Osteocyte (in vitro differentiated cells): Measurements from ENCODE around the gene CENPU. TPM values are rescaled to one million over a fixed set of nuclear protein-coding genes. Genes with fewer than 3 reads are reported as not detected.

ENCODE experiments used
- DNase-seq: peaks from one replicate; pipeline ENCODE4 v3.0.0; 2021; ENCODE audit warnings: mixed read lengths; ENCODE audit not compliant: unreplicated experiment; ENCODE audit errors: extremely low spot score
- H3K27ac Mint-ChIP-seq: one replicate; pipeline ENCODE4 v1.8.0; 2021; ENCODE audit warnings: mild to moderate bottlenecking, mixed read lengths; ENCODE audit not compliant: unreplicated experiment
- H3K27me3 Mint-ChIP-seq: one replicate; pipeline ENCODE4 v1.8.0; 2021; ENCODE audit warnings: mixed read lengths; ENCODE audit not compliant: unreplicated experiment
- H3K36me3 Mint-ChIP-seq: one replicate; pipeline ENCODE4 v1.8.0; 2021; ENCODE audit warnings: mixed read lengths; ENCODE audit not compliant: unreplicated experiment
- H3K4me1 Mint-ChIP-seq: one replicate; pipeline ENCODE4 v1.8.0; 2021; ENCODE audit warnings: mixed read lengths; ENCODE audit not compliant: unreplicated experiment
- H3K4me3 Mint-ChIP-seq: one replicate; pipeline ENCODE4 v1.8.0; 2021; ENCODE audit warnings: mild to moderate bottlenecking, moderate library complexity, mixed read lengths; ENCODE audit not compliant: unreplicated experiment
- H3K9me3 Mint-ChIP-seq: one replicate; pipeline ENCODE4 v1.8.0; 2021; ENCODE audit warnings: mixed read lengths; ENCODE audit not compliant: unreplicated experiment
- total RNA-seq: library from RNA; stranded (reverse); gene quantifications from 2 replicates; pipeline ENCODE4 v1.2.1, GENCODE V29; 2021
- TF ChIP-seq, protein P1 (sequence below): fragments of 200-600 bp; sonication (generic); IDR thresholded peaks from 2 replicates; pipeline ENCODE4 v1.5.0; 2021; ENCODE audit warnings: antibody characterized with exemption, mild to moderate bottlenecking, moderate library complexity

CENPU gene
- total RNA-seq, 1 donor from 2014 or later = 6.9 TPM

DNA sequence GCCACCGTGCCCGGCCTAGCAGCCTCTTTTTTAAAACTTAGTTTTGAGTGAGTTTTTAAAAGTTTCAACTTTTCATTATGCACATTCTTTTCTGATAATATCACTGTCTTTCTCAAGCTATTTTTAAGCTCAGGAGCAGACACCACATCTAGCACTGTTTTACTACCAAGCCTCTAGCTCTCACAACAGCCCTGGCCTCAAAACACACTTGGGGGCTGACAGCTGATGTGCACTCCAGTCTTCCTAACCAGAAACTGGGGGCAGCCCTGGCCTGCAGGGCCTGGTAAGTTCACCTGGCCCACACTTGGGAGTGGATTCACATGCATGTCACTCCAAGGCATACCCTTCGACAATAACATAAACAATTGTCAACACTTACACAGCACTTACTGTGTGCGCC lies 34.0 kb downstream of the CENPU start:
- H3K36me3 Mint-ChIP-seq = peaks cover 6% of the 10 kb centered on the region
- TF ChIP-seq, protein P1, sequence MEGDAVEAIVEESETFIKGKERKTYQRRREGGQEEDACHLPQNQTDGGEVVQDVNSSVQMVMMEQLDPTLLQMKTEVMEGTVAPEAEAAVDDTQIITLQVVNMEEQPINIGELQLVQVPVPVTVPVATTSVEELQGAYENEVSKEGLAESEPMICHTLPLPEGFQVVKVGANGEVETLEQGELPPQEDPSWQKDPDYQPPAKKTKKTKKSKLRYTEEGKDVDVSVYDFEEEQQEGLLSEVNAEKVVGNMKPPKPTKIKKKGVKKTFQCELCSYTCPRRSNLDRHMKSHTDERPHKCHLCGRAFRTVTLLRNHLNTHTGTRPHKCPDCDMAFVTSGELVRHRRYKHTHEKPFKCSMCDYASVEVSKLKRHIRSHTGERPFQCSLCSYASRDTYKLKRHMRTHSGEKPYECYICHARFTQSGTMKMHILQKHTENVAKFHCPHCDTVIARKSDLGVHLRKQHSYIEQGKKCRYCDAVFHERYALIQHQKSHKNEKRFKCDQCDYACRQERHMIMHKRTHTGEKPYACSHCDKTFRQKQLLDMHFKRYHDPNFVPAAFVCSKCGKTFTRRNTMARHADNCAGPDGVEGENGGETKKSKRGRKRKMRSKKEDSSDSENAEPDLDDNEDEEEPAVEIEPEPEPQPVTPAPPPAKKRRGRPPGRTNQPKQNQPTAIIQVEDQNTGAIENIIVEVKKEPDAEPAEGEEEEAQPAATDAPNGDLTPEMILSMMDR = no peak
- no peak overlapping the region for H3K27ac Mint-ChIP-seq
- no peak for DNase-seq
- no peaks in the 10 kb centered on the region for H3K9me3 Mint-ChIP-seq
- no peak overlapping the region for H3K4me3 Mint-ChIP-seq
- H3K27me3 Mint-ChIP-seq = no peaks in the 10 kb centered on the region
- H3K4me1 Mint-ChIP-seq = peaks cover 3% of the 10 kb centered on the region

DNA sequence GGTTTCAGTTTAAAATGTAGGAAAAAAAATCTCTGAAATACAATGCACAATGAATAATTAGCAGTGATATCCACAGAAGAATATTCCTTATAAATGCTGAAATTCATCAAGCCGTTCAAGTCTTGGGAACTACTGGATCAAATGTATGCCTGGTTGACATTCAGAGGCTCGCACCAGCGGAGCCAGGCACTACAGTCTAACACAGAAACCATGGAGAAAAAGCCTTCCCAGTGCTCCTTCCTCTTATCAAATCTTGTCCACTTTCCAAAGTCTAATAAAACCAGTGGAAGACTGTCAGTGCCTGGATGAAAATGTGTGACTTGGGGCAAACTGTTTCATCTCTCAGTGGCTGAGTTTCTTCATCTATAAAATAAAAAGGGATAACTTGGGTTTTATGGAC lies 35.9 kb downstream of the CENPU start:
- H3K36me3 Mint-ChIP-seq = peaks cover 9% of the 10 kb centered on the region
- DNase-seq = no peak
- no peak overlapping the region for H3K27ac Mint-ChIP-seq
- TF ChIP-seq, protein P1 = no peak
- no peaks in the 10 kb centered on the region for H3K9me3 Mint-ChIP-seq
- no peaks in the 10 kb centered on the region for H3K27me3 Mint-ChIP-seq
- peaks cover 3% of the 10 kb centered on the region for H3K4me1 Mint-ChIP-seq
- H3K4me3 Mint-ChIP-seq = no peak overlapping the region

DNA sequence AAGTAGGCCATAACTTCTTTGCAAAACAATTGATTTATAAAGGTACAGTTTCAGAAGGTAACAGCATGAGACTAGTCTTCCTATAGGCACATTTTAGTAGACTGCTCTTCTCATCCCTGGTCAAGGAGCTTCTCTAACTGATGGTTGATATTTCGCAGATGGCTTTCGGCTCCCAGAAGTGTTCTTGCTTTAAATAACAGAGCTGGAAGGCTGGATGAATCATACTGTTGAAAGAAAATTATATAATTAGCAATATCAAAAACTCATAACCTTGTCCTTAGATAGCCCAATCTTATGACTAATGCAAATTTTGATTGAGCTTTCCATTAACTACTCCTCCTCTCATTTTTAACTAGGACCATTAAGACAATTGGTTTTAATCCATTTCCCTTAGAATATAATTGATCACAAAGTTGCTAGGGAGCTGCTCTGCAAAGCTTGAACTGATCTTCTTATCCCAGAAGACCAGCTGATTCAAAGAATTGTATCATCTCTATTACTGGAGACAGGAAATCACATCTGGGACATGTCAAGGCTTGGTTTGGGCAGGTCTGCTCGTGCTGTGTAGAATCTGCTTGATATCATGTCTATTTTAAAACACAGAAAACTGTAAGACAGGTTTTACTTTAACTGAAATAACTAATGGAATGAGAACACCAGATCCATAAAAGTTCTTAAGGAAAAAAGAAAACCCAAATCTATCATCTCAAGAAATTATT lies 38.6 kb downstream of the CENPU start:
- DNase-seq = no peak
- Mint-ChIP-seq H3K4me3 (no peak overlapping the region), H3K27ac (no peak overlapping the region), H3K36me3 (peaks cover 22% of the 10 kb centered on the region), H3K4me1 (peaks cover 3% of the 10 kb centered on the region), H3K9me3 (no peaks in the 10 kb centered on the region), H3K27me3 (no peaks in the 10 kb centered on the region)
- TF ChIP-seq, protein P1 = no peak

DNA sequence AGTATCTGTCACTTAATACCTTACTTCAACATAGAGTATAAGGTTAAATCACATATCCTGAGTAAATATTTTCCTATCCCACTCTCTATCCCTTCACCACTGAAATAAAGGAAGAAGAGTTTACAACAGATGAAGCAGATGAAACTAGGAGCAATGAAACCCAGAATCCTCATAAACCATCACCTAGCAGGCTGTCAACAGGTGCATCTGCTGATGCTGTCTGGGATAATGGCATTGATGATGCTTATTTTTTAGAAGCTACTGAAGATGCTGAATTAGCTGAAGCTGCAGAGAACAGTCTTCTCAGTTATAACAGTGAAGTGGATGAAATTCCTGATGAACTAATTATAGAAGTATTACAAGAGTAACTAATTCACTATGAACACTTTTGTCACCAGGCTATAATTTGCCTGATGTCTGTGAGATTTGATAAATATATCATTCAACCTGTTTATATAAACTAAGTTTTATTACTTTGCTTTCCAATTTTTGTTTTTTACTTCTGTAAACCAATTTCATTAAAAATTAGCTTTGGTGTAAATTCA lies 39.4 kb downstream of the CENPU start:
- Mint-ChIP-seq H3K36me3 (peaks cover 22% of the 10 kb centered on the region), H3K4me1 (no peaks in the 10 kb centered on the region), H3K9me3 (no peaks in the 10 kb centered on the region), H3K27me3 (no peaks in the 10 kb centered on the region), H3K4me3 (no peak overlapping the region), H3K27ac (no peak overlapping the region)
- no peak for DNase-seq
- TF ChIP-seq, protein P1 = no peak

DNA sequence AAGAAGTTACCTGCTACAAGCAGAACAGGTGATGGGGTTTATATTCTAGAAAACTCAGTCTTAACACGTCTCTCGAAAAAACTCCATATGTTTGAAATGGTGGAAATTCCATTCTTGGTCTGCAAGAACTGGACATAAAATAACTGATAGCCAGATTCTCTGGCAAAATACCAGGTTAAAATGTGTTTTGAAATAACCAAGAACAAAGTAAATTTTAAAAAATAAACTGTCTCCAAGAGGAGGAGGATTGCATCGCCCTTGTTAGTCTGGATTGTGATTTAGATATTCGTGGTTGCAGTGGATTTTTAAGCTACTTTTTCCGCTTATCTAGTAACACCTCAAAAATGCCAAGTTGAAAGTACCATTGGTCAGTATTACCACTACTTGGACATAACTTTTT lies 40.8 kb downstream of the CENPU start:
- no peak overlapping the region for H3K4me3 Mint-ChIP-seq

More for the DNA sequence above, 40.8 kb downstream of the CENPU start:
- no peak for DNase-seq
- TF ChIP-seq, protein P1 = no peak
- peaks cover 7% of the 10 kb centered on the region for H3K4me1 Mint-ChIP-seq
- no peaks in the 10 kb centered on the region for H3K27me3 Mint-ChIP-seq
- H3K27ac Mint-ChIP-seq = no peak overlapping the region
- peaks cover 20% of the 10 kb centered on the region for H3K36me3 Mint-ChIP-seq
- no peaks in the 10 kb centered on the region for H3K9me3 Mint-ChIP-seq
